Erythroblast (primary cell): Measurements from ENCODE around the gene GPATCH2L.

Experiments
- GATA1 ChIP-seq: IDR thresholded peaks from 2 replicates; pipeline ENCODE4 v1.6.1; 2011; ENCODE audit warnings: low read depth, mild to moderate bottlenecking, control low read depth, low read length, moderate library complexity
- POLR2A ChIP-seq: IDR thresholded peaks from 2 replicates; pipeline ENCODE4 v1.6.1; 2011; ENCODE audit warnings: mild to moderate bottlenecking, low read length

DNA sequence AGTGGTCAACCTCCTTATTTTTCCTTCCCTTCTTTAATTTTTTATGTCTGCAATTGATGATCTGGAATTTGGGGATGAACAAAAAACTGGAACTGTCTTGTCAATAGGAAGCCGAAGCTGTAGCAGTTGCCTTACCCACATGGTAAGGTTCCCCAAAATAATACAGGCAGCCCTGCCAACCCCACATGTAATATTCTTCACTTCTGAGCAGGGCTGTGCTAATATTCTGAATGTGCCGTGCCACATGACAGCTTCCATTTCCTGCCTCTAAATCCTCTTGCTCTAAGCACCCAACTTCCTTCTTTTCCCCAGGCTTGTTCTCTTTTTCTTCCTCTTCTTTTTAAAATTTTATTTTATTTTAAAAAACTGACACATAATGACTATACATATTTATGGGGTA lies 39.6 kb downstream of the GPATCH2L start:
- TF ChIP-seq POLR2A, result no peak
- no peak for TF ChIP-seq GATA1
